ES-I3 (cell line): ENCODE measurements around the gene ASL.
A peak's percentile ranks its signal among the peaks of the same experiment; 100 is the strongest.
"Not testable (repeated sequence)": the region's sequence is repeated elsewhere in the genome, so short reads cannot be mapped to it uniquely, and the experiment has no call there.

Experiments
- H3K36me3 ChIP-seq: 2 replicates; pipeline ENCODE4 v1.6.1; 2013; ENCODE audit warnings: mild to moderate bottlenecking, low read length, control low read depth, moderate library complexity; ENCODE audit not compliant: insufficient read depth
- H3K4me1 ChIP-seq: 2 replicates; pipeline ENCODE4 v1.6.1; 2013; ENCODE audit warnings: mild to moderate bottlenecking, control low read depth, low read length; ENCODE audit not compliant: insufficient read depth
- H3K9ac ChIP-seq: 2 replicates; pipeline ENCODE4 v1.6.1; 2013; ENCODE audit warnings: low read depth, mild to moderate bottlenecking, low read length, moderate library complexity
- H3K9me3 ChIP-seq: 2 replicates; pipeline ENCODE4 v1.6.1; 2013; ENCODE audit warnings: mild to moderate bottlenecking, low read length, moderate library complexity; ENCODE audit not compliant: control insufficient read depth, insufficient read depth

ASL gene

DNA sequence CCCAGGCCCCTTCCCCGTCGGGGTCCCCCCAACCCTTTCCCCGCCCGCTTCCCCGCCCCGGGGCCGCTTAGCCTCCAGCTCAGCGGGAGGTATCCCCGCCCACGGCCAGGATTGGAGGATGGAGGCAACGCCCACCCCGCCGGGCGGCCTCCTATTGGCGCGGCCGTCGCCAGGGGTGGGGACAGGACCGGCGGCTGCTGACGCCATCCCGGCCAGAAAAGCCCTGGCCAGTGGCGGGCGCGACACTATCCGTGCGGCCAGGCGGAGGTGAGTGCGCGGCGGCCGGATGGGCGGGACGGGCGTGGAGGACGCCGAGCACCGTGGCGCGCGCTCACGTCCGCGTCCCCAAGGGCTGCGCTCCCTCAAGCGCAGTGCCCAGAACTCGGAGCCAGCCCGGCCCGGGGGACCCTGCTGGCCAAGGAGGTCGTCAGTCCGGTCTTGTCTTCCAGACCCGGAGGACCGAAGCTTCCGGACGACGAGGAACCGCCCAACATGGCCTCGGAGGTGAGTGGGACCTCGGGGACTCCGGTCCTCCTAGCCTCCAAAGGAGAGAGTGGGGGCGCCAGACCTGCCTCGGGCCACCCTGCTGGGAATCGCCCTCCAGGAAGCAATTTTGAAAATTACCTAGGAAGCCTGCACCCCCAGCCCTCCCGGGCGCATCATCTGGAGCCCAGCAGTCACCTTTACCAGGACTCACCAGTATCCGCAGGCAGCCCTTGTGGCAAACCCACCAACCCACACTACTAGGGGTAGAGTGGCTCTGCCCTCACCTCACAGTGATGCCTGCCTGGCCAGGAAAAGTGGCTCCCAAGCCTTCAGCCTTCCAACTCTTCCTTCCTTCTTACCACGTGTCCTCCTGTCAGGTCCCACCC, at the start of gene ASL:
Gene ASL, plus strand, starts transcription at position 230 of the 872 bp plus-strand sequence. Its CDS starts 263 bp downstream, at position 493.
- Histone ChIP-seq H3K36me3 (no peaks in the 10 kb centered on the region), H3K4me1 (peaks cover 5% of the 10 kb centered on the region; the same call in 1 of the 2 replicates), H3K9ac (peak within 1 kb of the TSS; percentile 78), H3K9me3 (no peaks in the 10 kb centered on the region)

DNA sequence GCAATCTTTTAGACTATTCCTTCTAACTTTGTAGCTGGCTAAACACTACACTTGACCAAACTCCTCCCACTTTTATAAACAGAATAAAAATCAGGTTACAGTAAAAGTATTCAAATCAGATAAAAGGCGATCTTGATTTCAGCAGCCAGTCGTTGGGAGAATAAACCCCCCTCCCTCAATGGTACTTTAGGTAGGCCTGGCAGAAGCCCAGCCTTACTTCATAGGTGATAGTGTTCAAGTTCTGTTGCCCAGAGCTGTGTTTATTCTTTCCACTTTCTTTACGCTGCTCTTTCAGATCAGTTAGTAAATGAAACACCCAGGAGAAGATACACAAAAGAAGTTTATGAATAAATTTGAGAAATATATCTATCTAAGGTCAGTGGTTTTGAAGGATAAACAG, 47.3 kb upstream of the ASL start:
- H3K4me1 ChIP-seq, H3K9ac ChIP-seq, H3K36me3 ChIP-seq, H3K9me3 ChIP-seq: not testable (repeated sequence)

- Histone ChIP-seq H3K9me3 (no peaks in the 10 kb centered on the region), H3K4me1 (no peaks in the 10 kb centered on the region), H3K9ac (no peak overlapping the region), H3K36me3 (no peaks in the 10 kb centered on the region)
Measured at GRCh38 chr7:66033471-66034385, 41.9 kb upstream of the ASL start.

GRCh38 chr7:66034436-66035010, 41.1 kb upstream of the ASL start:
- H3K36me3 ChIP-seq, H3K9ac ChIP-seq, H3K4me1 ChIP-seq, H3K9me3 ChIP-seq: not testable (repeated sequence)

DNA sequence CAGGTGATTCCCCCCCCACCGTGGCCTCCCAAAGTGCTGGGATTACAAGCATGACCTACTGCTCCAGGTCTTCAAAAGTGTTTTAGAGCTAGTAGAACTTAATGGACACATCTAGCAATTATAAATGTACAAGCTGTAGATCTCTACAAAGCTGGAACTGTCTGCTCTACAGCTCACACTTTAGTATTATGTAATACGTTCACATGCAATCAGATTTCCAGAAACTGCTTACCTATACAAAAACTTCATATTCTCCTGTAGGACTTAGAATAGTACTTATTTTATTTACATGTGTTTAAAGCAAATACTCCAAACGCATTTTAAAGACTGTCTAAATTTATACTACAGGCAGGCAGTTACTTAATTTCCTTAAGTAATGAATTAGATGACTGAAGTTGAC, 39.2 kb upstream of the ASL start:
- Histone ChIP-seq H3K4me1 (no peaks in the 10 kb centered on the region), H3K9ac (no peak overlapping the region), H3K9me3 (no peaks in the 10 kb centered on the region), H3K36me3 (no peaks in the 10 kb centered on the region)

DNA sequence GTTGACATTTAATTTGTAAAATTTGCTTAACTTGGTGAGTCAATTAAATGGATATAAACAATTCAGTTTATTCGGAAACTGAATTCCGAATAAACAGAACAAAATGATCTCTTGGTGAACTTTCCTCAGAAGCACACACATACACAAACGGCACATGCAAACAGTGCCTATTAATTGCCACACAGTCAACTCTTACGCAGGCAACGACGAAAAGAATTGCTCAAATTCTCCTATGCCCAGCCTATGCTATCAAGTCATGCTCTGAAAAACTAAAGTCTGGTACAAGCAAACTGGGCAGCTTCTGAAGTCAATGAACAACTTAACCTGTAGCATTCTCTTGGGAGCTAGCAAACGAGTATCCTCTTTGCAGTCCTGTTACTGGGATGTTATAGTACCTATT, 38.8 kb upstream of the ASL start:
- no peaks in the 10 kb centered on the region for H3K9me3 ChIP-seq
- no peaks in the 10 kb centered on the region for H3K4me1 ChIP-seq
- H3K36me3 ChIP-seq = no peaks in the 10 kb centered on the region
- no peak overlapping the region for H3K9ac ChIP-seq

DNA sequence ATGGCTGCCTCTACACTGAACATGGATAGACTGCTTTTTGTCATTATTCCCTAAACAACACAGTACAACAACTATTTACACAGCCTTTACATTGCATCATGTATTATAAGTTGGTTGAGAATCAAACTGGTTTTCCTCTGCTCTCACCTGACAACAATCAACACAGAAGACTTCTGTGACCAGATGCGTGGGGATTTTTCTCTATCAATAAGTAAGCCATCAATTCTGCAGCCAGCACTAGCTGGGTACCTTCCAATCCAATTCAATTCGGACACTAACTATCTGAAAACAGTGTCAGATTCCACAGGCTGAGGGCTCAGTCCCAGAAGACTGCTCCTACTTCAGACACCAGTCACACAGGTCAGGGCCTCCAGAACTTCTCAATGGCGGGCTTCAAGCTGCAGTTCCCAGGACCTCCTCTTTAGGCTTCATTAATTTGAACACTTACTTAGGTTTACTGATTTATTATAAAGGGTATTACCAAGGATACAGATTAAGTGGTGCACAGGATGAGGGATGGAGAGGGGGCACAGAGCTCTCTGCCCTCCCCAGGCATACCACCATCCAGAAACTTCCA, 36.4 kb upstream of the ASL start:
- Histone ChIP-seq H3K9me3 (no peaks in the 10 kb centered on the region), H3K9ac (no peak overlapping the region), H3K4me1 (peaks cover 4% of the 10 kb centered on the region; the same call in 1 of the 2 replicates), H3K36me3 (no peaks in the 10 kb centered on the region)

- Histone ChIP-seq H3K9me3 (no peaks in the 10 kb centered on the region), H3K9ac (peak overlapping the region; percentile 65; the same call in 1 of the 2 replicates), H3K36me3 (no peaks in the 10 kb centered on the region), H3K4me1 (peaks cover 4% of the 10 kb centered on the region; the same call in 1 of the 2 replicates)
Measured at GRCh38 chr7:66043681-66044497, 31.7 kb upstream of the ASL start.

- not testable (repeated sequence) for H3K4me1 ChIP-seq, H3K36me3 ChIP-seq, H3K9me3 ChIP-seq
- H3K9ac ChIP-seq = peak overlapping the region; percentile 65; the same call in 1 of the 2 replicates
Measured at GRCh38 chr7:66044498-66044854, 31.1 kb upstream of the ASL start.

GRCh38 chr7:66047426-66047825, 28.2 kb upstream of the ASL start:
- Histone ChIP-seq H3K9me3 (no peaks in the 10 kb centered on the region), H3K4me1 (peaks cover 4% of the 10 kb centered on the region; the same call in 1 of the 2 replicates), H3K36me3 (no peaks in the 10 kb centered on the region), H3K9ac (no peak overlapping the region)

DNA sequence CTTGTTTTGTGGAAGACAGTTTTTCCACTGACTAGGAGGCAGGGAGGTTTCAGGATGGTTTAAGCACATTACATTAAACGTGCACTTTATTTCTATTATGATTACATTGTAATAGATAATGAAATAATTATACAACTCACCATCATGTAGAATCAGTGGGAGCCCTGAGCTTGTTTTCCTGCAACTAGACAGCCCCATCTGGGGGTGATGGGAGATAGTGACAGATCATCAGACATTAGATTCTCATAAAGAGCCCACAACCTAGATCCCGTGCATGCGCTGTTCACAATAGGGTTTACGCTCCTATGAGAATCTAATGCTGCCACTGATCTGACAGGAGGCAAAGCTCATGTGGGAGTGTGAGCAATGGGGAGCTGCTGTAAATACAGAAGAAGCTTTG, 25.7 kb upstream of the ASL start:
- not testable (repeated sequence) for H3K9me3 ChIP-seq, H3K36me3 ChIP-seq, H3K9ac ChIP-seq, H3K4me1 ChIP-seq

DNA sequence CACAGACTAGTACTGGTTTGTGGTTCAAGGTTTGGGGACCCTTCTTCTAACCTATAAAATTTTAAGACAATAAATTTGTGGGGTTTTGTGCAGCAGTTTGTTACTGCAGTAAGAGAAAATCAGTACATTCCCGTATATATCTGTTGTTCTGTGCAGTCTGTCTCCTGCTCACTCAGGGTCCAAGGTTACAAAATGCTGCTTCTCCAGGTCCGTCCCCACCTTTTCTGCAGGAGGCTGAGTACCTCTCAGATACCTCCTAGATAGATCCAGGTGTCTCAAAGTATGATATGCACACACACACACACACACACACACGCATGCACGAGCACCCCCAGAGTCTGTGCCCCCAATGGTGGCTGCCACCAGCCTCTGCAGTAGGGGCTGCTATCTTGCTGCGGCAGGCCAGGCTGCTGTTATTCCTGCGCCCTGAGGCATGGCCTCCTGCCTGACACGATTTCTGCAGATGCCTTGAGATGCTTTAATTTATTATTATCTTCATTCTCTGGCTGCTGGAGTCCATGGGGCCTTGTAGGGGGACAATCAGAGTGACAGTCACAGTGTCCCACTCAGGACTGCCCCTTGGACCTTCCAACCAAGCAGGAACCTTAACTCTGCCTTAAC, 25.2 kb upstream of the ASL start:
- Histone ChIP-seq H3K36me3 (no peaks in the 10 kb centered on the region), H3K4me1 (no peaks in the 10 kb centered on the region; the same call in 1 of the 2 replicates), H3K9ac (no peak overlapping the region), H3K9me3 (no peaks in the 10 kb centered on the region)

- H3K9me3 ChIP-seq = no peaks in the 10 kb centered on the region
- no peak overlapping the region for H3K9ac ChIP-seq
- no peaks in the 10 kb centered on the region; the same call in 1 of the 2 replicates for H3K4me1 ChIP-seq
- no peaks in the 10 kb centered on the region for H3K36me3 ChIP-seq
Measured at GRCh38 chr7:66050990-66051448, 24.6 kb upstream of the ASL start.
